ENCODE results near the gene NUP93.

The NUP93 gene

DNA sequence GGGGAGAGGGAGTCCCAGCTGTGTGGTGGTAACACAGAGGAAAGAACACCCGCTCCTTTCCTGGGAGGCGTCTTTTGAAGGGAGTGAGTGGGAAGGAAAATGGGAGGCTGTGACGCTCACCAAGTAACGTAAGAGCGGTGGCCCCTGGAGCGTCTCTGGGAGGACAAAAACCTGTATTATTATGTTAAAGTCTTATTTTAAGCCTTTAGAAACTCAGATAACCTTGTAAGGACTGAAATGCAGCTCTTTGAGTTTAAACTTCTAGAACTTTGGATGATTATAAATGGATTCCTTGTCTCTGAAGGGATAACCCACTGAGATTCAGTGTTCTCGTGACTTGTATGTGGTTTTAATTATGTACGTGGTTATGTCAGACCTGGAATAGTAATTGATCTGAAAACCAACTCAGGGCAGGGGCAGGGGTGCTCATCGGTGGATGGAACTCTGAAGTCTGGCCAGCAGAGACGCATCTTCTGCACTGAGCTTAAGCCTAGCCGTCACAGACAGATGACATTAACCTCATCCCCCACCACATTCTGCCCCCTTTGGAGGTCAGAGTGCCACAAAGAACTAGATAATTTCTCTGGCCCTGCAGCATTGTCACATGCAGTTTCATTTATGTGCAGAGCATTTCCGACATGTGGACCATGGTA, 93.3 kb downstream of the NUP93 start:
- DNase-seq, result no peak

DNA sequence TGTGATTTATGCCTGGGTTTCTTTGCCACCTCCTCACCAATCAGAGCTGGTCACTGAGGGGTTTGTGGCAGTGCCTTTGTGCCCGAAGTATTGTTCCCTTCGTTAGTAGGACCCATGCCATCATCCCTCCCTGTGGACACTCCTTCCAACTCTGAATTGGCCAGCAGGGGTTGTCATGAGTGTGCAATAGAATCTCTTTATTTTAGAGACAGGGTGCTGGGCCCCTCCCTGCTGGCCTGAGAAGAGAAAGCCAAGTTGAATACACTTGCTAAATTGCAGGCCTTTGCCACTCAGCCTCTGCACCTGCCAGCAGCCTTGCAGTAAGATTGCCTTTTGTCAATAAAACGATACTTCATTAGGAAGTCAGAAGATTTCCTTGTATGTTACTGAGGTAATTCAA, 94.4 kb downstream of the NUP93 start:
- no peak for DNase-seq

DNA sequence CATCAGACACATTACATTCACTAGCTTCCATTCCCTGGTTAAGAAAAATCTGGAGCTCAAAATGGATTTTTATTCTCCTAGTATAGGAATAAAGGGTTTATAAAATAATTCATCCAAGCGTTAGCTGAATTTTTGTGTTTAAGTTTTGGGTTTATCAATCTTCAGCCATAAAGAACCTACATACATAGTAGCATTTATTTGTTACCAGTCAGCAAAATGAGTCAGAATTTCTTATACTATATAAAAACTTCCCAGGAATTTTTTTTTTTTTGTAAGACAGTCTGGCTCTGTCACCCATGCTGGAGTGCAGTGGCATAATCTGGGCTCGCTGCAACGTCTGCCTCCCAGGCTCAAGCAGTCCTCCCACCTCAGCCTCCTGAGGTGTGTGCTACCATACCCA, 94.9 kb downstream of the NUP93 start:
- DNase-seq, result no peak

DNA sequence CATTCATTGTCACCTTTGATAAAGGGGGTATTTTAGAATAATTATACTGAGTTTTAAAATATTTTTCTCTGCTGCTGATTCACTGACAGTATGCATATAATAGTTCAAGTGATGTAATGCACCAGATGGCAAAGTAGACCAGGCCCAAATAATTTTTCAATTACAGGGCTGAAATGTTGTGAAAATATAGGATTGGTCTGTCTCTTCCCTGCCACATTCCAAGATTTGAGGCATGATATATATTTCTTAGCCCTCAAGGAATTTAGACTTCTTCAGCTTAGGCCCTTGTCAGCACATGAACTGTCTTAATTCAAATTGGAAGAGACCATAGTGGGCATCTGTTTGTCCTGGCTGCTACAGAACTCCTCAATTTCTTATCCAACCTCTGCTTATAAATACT, 95.9 kb downstream of the NUP93 start:
- DNase-seq, result no peak

DNA sequence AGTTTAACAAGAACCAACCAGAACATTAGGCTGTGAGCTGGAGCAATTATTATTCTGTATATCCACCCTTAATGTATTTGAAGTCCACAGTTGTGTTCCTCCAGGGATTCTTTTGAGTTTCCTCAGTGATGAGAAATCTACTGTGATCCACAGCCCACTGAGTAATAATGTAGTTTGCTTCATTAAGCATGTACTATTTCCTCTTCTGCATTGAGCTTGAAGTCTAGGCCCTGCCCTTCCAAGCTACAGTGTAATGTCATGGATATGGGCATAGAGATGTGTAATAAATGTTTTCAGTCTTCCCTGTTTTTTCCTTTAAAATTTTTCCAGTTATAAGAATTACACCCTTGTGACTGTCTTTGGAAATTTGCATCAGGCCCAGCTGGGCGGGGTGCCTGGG, 98.7 kb downstream of the NUP93 start:
- no peak for DNase-seq

DNA sequence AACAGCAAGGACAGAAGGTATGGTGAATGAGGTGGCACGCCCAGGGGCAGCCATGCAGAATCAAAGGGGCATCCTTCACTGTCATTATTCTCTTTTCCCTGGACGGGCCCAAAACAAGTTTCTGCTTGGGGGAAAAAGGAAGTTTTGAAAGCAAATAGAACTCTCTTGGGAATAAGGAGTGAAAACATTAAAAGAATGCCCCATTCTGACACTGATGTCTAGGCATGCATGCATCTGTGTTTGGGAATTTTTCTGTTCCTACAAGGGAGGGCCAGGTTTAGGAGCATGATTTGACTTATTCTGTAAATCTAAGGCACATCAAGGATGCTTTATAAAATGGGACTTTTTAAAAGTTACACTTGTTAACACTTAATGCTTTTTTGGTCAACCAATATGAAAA, 100.7 kb downstream of the NUP93 start:
- no peak for DNase-seq

DNA sequence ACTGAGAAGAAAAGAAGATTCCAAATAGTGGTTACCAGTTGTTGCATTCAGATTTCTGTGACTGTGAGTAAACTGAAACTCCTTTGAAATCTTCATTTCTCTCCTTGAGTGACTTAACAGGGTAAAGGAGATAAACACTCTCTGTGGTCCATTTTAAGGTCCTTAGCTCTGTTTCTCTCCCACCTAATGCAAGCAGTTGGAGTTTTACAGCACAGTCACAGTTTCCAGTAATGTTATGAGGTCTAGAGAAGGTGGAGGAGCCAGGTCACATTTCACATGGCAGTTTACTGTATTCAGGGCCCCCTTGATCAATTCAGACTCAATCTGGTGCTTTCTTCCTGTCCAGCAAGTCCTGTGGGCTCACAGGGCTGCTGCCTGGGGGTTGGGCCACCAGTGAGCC, 102.8 kb downstream of the NUP93 start:
- DNase-seq, result no peak

DNA sequence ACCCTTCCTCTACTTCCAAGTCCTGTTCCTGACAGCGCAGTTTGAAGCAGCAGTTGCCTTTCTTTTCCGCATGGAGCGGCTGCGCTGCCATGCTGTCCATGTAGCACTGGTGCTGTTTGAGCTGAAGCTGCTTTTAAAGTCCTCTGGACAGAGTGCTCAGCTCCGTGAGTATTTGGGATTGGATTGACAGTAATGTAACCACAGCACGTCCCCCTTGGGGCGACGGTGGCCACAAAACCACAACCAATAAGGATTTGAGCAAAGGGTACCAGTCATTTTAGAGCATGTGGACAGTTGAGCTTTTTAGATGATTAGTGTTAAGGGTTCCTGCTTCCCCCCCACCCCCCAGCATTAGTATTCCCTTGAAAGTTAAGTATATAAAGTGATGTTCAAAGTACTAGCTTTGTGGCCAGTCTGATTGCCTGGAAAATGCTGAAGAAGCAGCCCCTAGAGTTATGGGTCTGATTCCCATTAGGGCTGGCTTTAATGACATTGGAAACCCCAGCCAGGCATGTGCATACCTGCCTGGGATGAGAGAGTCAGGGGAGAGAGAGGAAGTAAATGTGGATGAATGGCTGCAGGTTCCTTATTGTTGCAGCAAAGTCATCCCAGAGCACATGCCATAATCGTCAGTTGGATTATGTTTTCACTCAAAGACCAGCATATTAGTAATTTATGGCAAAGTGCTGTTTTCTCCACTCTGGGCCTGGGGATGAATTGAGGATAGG, 103.5 kb downstream of the NUP93 start:
- DNase-seq, result no peak

DNA sequence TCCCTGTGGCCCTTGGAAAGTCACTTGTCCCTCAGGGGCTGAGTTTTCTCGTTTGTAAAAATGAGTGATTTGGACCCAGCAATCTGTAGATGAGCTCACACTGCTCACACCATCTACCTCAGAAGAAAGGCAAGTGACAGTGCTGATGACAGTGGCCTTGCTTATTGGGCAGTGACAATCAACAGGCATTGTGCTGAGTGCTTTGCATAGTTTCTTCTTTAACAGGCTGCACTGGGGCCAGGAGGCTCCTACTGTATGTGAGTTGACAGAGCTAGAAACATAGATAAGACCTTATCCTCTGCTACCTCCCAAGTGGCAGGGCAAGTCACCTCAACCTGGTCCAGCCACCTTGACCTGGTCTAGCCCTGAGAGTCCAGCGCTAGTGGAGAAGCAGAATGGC, 105.4 kb downstream of the NUP93 start:
- no peak for DNase-seq

DNA sequence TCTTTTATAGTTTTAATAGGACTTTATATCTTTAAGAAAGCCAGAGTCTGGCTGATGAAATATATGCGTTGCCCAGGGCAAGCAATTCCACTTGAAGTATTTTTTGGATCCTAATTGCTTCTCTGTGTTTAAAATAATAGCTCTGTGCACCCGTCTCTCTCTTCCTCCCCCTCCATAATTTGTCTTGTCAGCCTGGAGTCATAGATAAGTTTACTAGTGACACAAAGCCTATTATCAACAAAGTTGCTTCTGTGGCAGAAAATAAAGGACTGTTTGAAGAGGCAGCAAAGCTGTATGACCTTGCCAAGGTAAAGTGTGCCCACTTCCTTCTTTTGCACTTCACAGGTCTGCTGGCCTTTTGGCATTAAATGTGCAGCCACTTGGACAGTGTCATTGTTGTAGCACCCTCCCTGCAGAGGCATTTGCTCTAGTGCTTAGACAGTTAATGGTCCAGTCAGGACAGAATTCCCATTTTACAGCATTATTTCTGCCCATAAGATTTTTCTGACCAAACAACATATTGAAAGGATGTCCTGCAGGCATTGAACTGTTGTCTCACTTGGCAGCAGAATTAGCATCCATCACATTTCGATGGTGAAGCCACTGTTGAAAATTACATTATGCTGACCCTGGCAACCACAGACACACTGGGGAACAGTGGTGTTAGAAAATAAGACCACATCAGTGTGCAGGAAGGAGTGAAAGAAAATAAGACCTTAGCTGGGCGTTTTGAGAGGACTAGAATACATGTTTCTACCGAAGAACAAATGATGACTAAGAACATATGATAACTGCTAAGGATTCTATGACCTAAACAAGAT, 106.7 kb downstream of the NUP93 start:
- DNase-seq, result no peak

DNA sequence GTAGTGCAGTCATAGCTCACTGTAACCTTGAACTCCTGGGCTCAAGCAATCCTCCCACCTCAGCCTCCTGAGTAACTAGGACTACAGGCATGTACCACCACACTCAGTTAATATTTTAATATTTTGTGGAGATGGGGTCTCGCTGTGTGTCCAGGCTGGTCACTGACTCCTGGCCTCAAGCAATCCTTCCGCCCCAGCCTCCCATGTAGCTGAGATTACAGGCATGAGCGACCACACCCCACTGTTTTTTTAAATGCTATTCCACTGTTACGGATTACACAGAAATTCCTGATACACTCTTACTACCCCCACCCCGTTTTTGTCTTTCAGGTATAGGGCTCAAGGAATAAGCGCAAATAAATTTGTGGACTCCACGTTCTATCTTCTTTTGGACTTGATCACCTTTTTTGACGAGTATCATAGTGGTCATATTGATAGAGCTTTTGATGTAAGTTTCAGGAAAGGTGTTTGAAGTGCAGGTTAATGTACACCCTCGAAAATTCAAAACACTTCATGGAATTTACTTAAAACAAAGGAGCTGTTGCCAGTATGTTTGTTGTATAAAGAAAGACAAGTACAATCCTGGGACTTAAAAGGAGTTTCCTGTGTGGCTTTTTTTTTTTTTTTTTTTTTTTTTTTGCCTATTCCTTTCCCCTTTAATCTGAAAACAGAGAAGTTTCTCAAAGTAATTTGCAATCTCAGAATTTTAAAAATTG, 108.9 kb downstream of the NUP93 start:
- DNase-seq, result no peak

DNA sequence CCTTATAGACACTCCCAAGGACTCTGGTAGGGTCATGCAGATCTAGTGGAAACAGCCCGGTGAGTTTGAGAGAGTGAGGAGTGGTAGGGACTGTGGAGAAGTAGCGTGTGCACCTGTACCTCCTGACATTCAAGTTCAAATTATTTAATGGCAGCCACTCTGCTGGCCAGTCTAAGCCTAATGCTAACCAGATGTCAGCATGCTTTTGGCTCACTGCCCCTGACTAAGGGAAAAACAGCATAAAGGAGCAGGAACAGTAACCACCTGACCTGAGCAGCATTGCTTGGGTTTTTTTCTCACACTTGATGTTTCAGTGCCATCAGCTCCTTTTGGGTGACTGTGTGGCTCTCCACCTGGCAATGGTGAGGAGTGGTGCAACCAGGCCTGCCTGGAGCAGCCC, 111.3 kb downstream of the NUP93 start:
- no peak for DNase-seq

DNA sequence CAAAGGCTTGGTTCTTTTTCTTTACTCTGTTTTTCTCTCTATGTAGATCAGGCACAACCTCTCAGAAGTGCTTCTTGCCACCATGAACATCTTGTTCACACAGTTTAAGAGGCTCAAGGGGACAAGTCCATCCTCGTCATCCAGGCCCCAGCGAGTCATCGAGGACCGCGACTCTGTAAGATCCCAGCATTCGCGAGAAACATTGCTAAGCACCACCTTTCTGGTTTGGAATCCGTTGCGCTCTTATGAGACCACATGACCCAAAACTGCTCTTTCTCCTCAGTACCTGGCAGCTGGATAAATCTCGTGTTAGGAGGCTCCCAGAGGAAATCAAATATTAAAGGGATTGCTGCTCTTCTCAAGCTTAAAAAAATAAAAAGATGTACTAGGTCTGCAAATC, 111.7 kb downstream of the NUP93 start:
- no peak for DNase-seq

DNA sequence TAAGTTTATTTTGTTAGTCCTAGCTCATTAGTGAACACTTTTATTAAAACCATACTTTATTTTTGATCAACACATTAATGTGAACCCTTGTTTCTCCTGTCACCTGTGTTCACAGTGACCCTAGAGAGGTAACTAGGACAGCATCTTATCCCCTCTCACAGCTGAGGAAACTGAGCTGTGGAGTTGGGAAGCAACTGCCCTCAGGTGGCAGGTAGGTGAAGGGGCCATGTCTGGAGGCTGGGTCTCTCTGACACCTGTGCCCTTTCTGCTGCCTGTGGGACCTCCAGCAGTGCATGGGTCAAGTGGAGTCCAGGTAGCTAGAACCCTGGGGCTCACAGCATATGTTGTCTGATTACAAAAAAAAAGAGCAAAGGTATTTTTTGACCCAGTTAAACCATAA, 112.2 kb downstream of the NUP93 start:
- no peak for DNase-seq

DNA sequence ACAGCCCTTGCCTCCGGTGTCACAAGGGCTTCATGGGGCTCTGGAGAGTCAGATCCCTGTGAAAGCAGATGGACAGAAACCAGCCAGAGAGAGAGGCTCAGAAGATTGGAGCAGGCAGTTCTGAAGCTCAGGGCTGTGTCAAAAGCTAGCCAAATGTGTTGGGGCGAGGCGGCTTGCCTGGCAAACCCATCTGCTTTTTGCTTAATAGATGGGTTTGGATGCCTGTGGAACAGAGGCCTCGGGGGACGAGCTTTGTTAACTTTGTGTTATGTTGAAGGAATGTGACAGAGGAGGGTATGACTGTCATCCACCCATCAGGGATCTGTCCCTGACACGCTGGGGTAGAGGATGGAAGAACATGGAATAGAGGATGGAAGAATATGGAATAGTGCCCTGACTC, 114.1 kb downstream of the NUP93 start:
- DNase-seq, result no peak

DNA sequence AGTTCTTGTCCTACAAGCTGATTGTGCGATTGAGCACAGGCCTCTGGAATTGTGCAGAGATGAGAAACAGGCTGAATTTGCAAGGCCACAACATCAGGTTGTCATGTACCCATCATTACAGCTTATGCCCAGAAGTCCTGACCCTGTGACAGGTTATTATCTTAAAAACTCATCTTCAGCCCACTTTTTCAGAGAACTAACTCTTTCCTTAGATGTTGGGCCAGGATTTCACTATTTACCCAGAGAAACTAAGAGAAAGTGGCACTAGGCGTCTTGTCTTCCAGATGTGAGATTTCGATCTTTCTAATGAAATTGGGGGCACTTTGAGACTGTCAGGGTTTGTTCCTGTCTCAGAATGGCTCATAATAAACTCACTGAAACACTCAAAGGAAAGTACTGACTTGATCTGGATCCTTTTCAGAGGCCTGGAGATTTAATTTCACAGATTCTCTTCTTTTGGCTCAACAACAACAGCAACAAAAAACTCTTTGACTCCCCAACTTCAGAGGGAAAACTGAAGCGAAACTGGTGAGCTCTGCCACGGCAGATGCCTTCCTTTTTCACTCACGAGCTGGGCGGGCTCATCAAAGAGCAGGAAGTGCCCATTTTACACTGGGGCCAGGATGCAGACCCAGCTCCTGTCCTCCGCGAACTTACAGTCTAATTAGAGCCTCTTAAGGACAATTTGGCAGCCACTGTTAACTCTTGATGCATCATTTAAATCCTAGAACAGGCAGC, 117.4 kb downstream of the NUP93 start:
- no peak for DNase-seq

DNA sequence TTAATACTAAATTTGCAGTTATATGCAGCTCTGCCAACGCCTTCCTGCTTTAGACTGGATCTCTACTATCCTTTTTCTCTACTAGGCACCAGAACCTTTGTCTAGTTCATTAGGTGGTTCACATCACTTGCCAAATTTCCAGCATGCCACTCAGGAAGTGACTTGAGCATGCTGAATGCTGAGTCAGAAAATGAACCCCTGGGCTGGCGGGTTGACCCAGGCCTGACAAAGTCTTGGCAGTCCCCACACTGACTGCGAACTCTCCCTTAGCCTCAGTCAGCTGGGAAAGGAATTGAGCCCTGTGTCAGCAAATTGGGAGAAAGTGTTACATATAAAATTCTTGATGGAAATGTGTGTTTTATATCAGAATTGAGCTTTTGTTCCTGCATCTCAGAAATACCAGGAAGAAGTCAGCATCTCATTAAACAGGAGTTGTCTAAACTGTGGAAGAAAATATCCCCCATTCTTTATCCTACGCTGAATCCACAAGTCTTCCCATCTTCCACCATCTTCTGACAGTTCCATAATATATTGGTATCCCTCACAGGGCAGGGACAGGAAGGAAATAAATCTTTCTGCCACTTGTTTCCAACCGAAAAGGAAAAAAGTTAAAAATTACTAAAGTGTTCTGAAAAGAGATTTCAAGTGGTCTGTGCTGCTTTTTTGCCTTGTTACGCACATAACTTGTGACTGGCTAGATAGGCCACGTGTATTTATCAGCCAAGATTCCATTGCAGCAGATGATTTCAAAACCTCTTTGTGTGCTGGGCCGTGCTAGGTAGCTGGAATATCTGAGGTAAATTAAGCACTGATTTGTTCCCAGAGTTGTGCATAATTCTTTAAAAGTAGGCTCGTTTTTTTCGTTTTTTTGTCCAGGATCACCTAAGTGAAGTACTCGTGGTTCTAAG, 118.4 kb downstream of the NUP93 start:
- no peak for DNase-seq

DNA sequence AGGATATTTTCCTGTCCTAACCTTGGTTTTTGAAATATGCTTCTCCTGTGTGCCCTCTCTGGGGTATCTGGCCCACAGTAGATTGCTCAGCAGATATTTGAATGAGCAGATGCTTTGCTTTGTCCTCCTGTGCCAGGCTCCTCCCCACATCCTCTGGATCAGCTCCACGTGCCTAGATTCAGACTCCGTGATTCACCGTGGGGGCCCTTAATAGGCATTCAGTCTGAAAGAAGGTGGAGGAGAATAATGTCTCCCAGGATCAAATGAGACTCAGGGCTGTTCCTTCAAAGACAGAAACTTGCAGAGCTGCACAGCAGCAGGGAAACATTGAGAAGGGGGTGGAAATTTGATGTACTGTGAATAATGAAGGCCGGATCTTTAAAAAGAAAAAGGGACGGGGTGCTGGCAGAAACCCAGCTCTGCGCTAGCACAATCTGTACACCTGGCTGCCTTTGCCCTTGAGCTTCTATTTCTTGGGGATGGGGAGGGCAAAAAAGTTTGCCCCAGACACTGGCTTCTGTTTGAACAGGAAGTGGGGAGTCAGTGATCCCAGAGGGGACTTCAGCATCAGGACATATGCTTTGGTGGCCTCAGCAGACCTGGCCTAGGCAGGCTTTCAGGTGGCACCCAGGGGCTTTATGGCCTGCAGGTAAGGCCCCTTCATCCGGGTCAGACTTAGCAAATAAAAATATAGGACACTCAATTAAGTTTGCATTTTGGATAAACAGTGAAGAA, 119.2 kb downstream of the NUP93 start:
- DNase-seq, result no peak

DNA sequence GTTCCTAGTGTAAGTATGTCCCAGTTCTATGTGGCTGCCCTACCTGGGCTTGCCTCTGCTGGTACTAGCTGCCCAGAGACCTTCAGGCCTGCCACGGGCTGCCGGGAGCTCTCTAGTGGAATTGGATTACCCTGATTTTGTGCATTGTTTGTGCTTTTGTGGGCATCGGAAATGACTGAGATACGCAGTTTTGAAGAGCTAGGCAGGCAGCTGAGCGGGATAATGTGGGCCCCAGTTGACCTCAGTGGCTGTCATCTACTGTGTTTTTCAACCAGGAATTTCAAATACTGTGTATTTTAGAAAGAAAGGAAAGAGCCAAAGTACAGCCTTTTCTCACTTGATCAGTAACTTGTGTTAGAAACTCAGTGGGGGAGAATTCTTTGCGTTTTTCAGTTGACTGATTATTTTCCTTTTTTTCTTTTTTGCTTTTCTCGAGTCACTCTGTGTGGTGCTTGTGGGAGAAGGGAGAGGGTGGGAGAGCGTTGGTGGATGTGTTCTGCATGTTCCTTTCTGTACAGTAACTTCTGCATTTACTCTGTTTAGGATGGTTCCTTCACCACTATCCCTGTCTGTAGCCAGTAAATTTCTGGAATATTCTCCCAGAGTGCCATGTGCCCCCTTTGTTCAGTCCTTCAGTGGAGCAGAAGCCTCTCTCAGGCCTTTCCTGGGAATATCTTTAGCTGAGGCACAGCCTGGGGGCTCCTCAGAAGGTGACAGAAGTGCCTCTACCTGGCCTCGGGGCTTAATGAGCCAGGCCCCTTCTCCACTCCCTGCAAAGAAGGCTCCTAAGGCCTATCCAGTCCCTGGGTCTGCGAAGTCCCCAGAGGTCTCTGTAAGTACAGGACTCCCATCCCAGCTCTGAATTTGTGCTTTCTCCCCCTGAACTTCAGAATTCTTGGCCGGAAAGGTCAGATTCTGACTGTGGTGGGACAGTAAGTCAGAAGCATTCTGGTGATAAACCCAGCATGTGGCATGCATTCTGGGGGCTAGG, 120.1 kb downstream of the NUP93 start:
- no peak for DNase-seq
